Right forelimb (tissue), 1 donor: ENCODE results near the gene MED16.
"Not testable (repeated sequence)": the region's sequence is repeated elsewhere in the genome, so short reads cannot be mapped to it uniquely, and the experiment has no call there.

Source experiments
- DNase-seq: peaks from one replicate; pipeline ENCODE4 v3.0.0-alpha.2; 2018

Gene MED16

GRCh38 chr19:825897-826644 lies 66.9 kb downstream of the MED16 start:
- no peak for DNase-seq

GRCh38 chr19:824885-825284 lies 68.1 kb downstream of the MED16 start:
- DNase-seq, result no peak

GRCh38 chr19:823565-824121 lies 69.3 kb downstream of the MED16 start:
- no peak for DNase-seq

GRCh38 chr19:821825-822503 lies 71.0 kb downstream of the MED16 start, which contains the start of gene PLPPR3:
PLPPR3 (minus strand) TSS chr19:821955; CDS start chr19:821559, 396 bp downstream.
- DNase-seq, result no peak

- DNase-seq, result no peak
Observed at GRCh38 chr19:821231-821824, 71.7 kb downstream of the MED16 start.

GRCh38 chr19:820212-820611 lies 72.8 kb downstream of the MED16 start:
- not testable (repeated sequence) for DNase-seq
